ENCODE measurements around the gene HINT3. TPM values are rescaled to one million over a fixed set of nuclear protein-coding genes. Genes with fewer than 3 reads are reported as not detected.

Gene HINT3
- total RNA-seq, 1 donor from 2014 or later = 11.8 TPM

GRCh38 chr6:126015863-126016262 is 59.3 kb downstream of the HINT3 start:
- no peak overlapping the region for H3K4me3 Mint-ChIP-seq (ENCODE audit: unreplicated experiment)
- Histone ChIP-seq H3K9me3 (ENCODE audit: insufficient read depth, low read depth, low read length) (no peaks in the 10 kb centered on the region), H2AFZ (ENCODE audit: low read depth, low read length) (no peak overlapping the region), H4K20me1 (ENCODE audit: insufficient read depth, low read length) (no peaks in the 10 kb centered on the region), H3K4me1 (ENCODE audit: insufficient read depth, low read length) (no peaks in the 10 kb centered on the region), H3K27me3 (ENCODE audit: insufficient read depth, low read length) (no peaks in the 10 kb centered on the region), H3K27ac (ENCODE audit: low read depth, low read length) (peak overlapping the region; percentile 7), H3K4me2 (ENCODE audit: low read length) (no peak overlapping the region), H3K4me3 (ENCODE audit: insufficient read depth, low read depth, low read length) (no peak overlapping the region), H3K79me2 (ENCODE audit: insufficient read depth, low read length) (no peaks in the 10 kb centered on the region), H3K9ac (ENCODE audit: low read length) (no peak overlapping the region), H3K36me3 (ENCODE audit: insufficient read depth, low read length) (peaks cover 27% of the 10 kb centered on the region)
- FAIRE-seq (no peak), DNase-seq (ENCODE audit: low read depth) (peak; percentile 89)
- no peak overlapping the region for H3K27ac Mint-ChIP-seq (ENCODE audit: unreplicated experiment)
- peaks cover 18% of the 10 kb centered on the region for H3K36me3 Mint-ChIP-seq (ENCODE audit: low read depth, unreplicated experiment)
- peaks cover 4% of the 10 kb centered on the region for H3K4me1 Mint-ChIP-seq (ENCODE audit: low read depth, unreplicated experiment)
- peaks cover 4% of the 10 kb centered on the region for H3K9me3 Mint-ChIP-seq (ENCODE audit: unreplicated experiment)
- H3K27me3 Mint-ChIP-seq (ENCODE audit: low read depth, unreplicated experiment) = no peaks in the 10 kb centered on the region
- TF ChIP-seq EZH2 (IDR thresholded peaks at IDR 0.05; ENCODE audit: insufficient read depth, low read length) = no peak
- TF ChIP-seq CTCF (IDR thresholded peaks at IDR 0.05; ENCODE audit: insufficient read depth, low read depth, low read length) = no peak

GRCh38 chr6:126016591-126016990 is 60.0 kb downstream of the HINT3 start:
- no peak overlapping the region for H3K9ac ChIP-seq (ENCODE audit: low read length)
- no peaks in the 10 kb centered on the region for H3K79me2 ChIP-seq (ENCODE audit: insufficient read depth, low read length)

More at GRCh38 chr6:126016591-126016990, 60.0 kb downstream of the HINT3 start:
- Mint-ChIP-seq H3K27me3 (ENCODE audit: low read depth, unreplicated experiment) (no peaks in the 10 kb centered on the region), H3K9me3 (ENCODE audit: unreplicated experiment) (peaks cover 4% of the 10 kb centered on the region), H3K36me3 (ENCODE audit: low read depth, unreplicated experiment) (peaks cover 22% of the 10 kb centered on the region), H3K27ac (ENCODE audit: unreplicated experiment) (no peak overlapping the region), H3K4me3 (ENCODE audit: unreplicated experiment) (no peak overlapping the region), H3K4me1 (ENCODE audit: low read depth, unreplicated experiment) (peaks cover 7% of the 10 kb centered on the region)
- FAIRE-seq (no peak), DNase-seq (ENCODE audit: low read depth) (no peak)
- TF ChIP-seq EZH2 (IDR thresholded peaks at IDR 0.05; ENCODE audit: insufficient read depth, low read length) (no peak), CTCF (IDR thresholded peaks at IDR 0.05; ENCODE audit: insufficient read depth, low read depth, low read length) (no peak)
- no peaks in the 10 kb centered on the region for H3K27me3 ChIP-seq (ENCODE audit: insufficient read depth, low read length)
- no peak overlapping the region for H2AFZ ChIP-seq (ENCODE audit: low read depth, low read length)
- no peaks in the 10 kb centered on the region for H3K9me3 ChIP-seq (ENCODE audit: insufficient read depth, low read depth, low read length)
- no peaks in the 10 kb centered on the region for H4K20me1 ChIP-seq (ENCODE audit: insufficient read depth, low read length)
- H3K4me3 ChIP-seq (ENCODE audit: insufficient read depth, low read depth, low read length) = no peak overlapping the region
- no peak overlapping the region for H3K4me2 ChIP-seq (ENCODE audit: low read length)
- peaks cover 26% of the 10 kb centered on the region for H3K36me3 ChIP-seq (ENCODE audit: insufficient read depth, low read length)
- no peak overlapping the region for H3K27ac ChIP-seq (ENCODE audit: low read depth, low read length)
- no peaks in the 10 kb centered on the region for H3K4me1 ChIP-seq (ENCODE audit: insufficient read depth, low read length)

Measured in astrocyte (in vitro differentiated cells and primary cell).